HG02588 (cell line): ENCODE results near the gene PRKN.

Source experiments
- ATAC-seq: cut with Tn5 transposase; IDR thresholded peaks from one replicate; pipeline ENCODE4 v1.9.1; 2021; ENCODE audit warnings: mild to moderate bottlenecking, moderate library complexity; ENCODE audit not compliant: unreplicated experiment

The PRKN gene

DNA sequence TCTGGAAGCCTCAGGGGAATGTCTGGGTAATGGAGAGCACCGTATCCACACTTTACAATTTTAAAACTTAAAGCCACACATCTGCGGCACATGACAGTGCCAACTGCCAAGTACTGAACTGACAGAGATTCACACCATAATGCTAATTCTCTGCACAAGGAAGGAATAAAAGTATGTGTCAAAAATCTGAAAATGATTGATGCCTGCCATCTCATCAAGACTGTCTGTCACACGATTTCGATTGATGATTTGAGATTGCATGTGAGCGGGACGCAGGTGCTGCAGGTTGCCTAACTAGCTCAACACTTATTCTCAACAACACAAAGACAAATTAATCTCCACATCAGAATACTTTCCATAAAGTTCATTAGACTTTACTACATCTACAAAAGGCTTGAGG is 391.2 kb downstream of the PRKN start:
- no peak for ATAC-seq

DNA sequence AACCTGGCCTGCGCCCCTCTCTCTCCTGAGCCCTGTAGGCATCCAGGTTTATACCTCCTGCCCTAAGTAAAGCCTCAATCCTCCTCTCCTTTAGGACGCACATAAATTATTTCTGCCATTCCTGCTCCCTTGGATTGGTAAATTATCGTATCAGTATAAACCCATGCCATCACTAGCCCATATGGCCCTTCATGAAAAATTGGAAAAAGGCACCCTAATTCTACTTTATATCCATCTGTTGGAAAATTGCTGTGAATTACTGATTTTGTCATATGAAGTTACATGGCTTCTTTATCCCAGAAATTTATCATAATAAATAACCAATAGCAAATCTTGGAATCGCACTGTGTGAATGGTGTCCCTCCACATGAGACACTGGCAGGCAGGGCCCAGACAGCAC is 395.2 kb downstream of the PRKN start:
- no peak for ATAC-seq

DNA sequence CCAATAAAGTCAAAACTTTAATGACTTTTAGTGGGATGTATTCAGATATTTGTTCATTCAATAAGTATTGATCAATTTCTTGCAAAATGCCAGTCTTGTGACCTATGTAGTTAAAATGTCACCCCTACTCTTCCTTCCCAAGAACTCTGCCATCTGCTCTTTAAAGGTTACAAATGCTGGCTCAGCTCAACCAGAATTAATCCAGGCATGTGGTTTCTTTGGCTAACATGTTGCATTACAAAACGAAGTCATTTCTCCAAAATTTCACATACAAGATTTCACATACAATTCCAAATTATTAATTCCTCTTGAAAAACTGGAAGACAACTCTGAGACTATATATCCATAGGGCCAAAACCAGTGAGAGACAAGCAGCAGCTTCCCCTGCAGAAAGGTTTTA is 395.7 kb downstream of the PRKN start:
- no peak for ATAC-seq

DNA sequence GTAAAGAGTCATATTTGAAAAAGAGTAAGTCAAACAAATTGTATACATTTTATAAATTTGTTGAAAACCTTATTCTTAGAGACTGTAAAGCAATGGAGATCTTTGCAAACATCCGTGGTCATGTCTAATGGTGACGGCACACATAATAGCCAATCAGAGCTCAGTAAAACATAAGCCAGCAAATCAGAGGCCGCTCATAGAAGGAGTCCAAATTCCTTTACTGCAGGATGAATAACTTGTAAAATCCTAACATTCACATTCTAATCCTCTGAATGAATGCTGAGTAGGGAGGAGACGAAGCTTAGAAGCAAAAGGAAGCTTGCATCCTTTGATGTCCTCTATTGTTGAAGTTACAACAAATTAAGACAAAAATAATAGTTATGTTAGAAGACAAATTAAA is 401.7 kb downstream of the PRKN start:
- no peak for ATAC-seq

DNA sequence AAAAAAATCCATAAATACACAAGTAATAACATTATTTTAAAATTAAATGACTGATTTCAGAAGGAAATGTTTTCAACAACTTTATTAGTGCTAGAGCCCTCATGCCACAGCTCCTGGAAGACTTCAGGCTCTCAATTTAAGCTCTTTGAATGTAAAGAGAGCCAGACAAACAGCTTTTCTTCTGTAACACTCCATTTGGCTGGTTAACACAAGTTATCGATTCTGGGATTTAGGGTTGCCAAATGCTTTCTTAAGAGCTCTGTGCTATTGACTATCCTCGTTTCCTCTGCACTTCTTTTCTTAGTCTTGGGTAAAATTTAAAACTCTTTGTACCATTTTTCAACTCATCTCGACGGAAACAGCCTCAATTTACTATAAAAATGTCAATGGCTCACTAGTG is 402.5 kb downstream of the PRKN start:
- no peak for ATAC-seq

DNA sequence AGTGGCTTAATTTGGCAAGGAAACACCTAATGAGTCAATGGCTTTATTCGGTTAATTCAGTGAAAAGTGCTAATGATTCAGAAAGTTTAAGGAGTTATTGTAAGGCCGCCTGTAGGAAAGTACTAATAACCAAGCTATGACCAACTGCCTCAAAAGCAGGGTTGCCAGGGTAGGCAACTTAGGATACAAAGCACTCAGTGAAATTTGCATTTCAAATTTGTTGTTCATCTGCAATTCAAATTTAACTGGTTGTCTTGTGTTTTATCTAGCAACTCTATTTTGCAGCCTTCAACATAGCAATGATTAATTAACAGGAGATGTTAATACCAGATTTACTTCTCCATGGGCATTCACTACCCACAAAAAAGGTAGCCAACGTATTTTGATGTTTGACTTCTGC is 412.3 kb downstream of the PRKN start:
- ATAC-seq: no peak

DNA sequence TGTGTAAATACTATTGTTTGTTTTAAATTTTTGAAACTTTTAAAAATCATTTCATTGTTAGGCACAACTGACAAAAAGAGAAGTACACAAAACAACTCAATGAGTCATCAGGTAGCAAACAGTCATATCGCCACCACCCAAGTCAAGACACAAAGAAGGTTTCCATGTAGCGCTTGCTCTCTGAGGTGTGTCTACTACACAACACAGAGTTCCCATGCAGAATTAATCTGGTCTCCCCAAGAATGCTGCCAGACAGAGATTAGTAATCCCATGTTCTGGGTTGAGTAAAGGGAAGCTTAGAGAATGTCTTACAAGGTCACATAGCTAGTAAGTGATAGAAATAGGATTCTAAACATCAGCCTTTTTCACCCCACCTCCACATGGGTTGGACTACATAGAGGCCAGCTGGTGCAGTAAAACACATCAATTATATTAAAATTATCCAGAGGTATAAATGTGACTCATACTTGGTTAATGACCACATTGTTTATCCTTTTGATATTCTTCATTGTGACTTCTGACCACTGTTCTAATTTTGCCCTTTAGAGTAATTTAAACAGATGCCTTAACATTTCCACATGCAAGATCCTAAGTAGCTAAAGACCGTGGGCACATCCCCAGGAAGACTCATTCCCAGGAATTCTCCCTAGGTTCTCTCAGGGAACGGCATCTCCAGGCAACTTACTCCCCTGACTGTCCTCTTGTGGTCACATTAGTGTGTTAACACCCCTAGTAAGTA is 413.5 kb downstream of the PRKN start:
- no peak for ATAC-seq

DNA sequence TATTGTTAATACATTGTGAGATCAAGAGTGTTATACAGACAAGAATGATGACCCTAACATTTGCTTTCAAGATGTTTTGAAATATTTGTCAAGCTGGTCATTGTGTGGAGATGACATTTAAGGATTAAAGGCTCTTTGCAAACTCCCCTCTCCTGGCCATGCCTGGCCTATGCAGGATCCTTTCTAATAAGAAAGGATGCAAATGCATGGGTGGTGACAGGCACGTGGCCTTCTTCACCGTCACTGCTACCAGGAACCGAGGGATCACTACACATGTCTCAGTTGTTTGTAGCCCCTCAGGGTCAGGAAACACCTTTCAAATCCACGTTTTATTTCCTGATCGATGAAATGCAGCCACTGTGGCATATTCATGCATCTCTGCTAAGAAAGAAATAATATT is 419.7 kb downstream of the PRKN start:
- ATAC-seq: no peak

DNA sequence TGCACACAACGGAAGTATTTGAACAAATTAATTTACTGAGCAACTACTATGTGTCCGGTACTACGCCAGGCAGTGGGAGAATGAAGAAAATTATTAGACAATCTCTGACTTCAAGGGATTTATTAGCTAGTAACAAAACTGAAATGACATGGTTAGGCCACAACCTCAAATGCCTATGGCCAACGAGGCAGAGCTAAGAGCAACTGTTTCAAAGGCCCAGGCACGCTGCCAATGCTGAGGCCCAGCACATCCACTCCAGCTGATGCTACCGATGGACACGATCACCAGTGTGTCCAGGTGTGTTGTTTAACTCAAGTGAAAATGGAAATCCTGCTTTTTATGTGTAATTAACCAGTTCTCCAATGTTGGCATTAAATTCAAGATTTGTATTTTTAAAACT is 420.9 kb downstream of the PRKN start:
- no peak for ATAC-seq

DNA sequence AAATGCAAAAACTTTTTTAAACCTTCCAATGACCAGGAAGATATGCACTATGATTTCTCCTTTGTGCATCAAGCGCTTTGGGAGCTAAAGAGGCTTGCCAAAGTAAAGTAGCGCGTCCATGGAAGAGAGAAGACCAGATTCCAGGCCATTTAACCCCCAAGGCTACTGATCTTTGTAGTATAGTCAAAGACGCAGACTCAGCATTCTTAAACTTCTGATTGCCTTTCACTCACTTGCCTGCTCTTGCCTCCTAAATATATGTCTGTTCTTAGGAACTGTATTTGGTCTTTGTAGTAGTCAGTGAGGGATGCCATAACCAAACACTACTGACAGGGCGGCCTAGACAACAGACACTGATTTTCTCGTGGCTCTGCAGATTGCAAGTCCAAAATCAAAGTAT is 426.4 kb downstream of the PRKN start:
- no peak for ATAC-seq

DNA sequence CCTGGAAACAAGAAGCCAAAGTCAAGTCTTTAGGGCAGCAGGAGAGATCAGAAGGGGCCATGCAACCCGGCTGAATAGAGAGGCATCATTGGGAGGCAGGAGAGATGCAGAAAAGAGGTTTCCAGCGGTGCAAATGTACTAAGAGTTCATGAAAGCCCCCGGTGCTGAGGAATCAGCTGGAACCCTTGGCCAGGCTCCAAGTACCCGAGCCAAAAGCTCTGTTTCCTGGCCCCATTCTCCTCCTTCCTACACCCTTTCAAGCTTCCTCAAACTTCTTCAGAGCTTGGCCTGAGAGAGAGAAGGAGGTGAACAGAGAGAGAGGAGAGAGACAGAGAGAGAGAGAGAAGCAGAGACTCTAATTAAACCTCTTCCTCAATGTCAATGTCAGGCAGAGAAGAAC is 433.5 kb downstream of the PRKN start:
- no peak for ATAC-seq

DNA sequence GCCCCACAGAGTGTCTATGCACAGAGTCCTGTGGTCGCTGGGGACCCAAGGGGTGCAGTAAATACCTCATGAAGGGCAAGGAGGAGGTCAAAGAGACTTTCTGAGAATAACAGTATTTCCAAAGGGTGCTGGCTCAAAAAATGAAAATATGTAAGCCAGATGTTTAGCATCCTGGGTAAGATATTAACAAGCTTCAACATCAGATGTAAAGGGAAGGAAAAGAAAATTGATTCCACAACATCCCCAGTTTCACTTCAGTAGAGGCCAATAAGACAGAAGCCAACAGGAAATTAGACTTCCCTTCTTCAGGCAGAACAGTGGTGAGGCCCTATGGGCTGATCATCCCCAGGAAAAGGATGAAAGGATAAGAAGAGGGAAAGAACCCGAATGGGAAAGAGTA is 434.7 kb downstream of the PRKN start:
- no peak for ATAC-seq

DNA sequence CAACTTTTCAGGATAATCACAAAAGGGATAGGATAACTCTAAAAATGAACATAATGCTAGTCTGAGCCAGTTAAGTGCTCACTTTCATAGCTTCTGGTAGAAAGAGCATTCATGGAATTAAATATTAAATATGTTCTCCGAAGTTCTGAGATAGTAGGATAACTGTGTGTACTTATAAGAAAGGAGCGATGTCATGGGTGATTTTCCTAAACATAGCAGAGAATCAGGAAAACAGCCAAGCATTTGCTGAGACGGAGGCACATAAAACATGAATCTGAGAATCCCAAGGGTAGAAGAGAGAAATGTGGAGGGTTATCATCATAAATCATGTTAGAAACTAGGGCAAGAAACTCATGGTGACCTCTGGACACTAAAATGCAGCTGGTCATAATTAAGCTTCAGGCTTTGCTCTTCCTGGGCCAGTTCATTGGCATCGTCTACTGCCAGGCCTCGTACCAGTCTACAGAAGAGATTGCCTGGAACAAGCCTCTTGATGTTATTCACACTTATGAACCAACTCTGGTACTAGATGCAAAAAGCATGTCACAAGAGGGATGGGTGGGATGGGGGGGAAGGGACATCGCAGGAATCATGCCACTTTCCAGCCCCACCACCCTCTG is 436.6 kb downstream of the PRKN start:
- no peak for ATAC-seq

DNA sequence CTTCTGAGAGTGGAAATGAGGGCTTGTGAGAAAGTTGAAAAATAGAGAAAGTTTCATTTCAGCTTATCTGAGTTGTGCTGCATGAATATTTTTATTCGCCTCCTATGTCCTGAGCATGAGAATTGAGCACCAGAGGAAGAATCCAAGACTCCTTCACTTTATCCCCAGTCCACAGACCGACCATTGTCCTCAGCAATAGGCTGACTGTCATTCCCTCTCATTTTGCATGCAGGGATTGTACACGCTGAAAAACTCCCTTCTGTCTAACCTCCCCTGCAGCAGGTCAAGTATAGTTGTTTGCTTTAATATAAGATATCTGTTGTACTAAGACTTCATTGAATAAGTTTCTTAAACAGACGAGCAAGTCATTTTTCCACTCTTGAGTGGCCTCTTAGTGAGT is 437.6 kb downstream of the PRKN start:
- no peak for ATAC-seq

DNA sequence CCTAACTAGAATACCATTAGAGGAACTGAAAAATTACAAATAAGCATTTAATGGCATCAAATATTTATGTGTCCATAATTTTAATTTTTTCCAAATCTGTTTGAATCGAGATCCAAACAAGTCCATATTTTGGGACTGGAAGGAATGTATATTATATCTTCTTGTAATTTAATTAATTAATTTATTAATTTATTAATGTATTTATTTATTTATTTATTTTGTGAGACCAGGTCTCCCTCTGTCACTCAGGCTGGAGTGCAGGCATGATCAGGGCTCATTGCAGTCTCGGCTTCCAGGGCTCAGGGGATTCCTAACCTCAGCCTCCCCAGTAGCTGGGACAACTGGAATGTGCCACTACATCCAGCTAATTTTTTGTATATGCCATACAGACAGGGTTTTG is 453.6 kb downstream of the PRKN start:
- no peak for ATAC-seq

DNA sequence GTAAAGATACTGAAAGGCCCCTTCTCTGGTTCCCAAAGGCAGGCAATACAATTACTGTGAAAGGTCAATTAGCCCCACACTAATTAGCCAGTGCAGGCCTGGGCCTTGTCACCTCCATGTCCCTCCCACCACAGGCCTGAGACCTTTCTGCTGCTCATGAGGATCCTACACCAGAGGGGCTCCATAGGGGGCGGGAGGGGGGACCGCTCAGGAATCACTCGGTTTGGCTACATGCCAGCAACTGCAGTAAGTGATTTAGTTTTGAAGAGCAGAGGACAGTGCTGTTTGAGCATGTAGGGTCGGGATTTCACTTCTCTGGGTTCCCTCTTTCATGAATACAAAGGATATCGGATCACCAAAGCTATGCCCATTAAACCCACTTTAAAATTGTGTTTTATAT is 455.6 kb downstream of the PRKN start:
- no peak for ATAC-seq

DNA sequence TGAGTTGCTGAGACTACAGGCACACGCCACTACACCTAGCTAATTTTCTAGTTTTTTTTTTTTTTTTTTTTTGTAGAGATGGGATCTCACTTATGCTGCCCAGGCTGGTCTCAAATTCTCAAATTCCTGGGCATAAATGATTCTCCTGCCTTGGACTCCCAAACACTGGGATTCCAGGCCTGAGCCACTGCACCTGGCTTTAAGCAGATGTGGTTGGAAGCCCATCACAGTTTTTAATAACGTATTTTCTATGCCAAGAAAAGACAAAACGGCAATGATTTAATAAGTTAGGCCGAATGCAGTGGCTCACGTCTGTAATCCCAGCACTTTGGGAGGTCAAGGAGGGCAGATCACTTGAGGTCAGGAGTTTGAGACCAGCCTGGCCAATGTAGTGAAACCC is 456.6 kb downstream of the PRKN start:
- no peak for ATAC-seq

DNA sequence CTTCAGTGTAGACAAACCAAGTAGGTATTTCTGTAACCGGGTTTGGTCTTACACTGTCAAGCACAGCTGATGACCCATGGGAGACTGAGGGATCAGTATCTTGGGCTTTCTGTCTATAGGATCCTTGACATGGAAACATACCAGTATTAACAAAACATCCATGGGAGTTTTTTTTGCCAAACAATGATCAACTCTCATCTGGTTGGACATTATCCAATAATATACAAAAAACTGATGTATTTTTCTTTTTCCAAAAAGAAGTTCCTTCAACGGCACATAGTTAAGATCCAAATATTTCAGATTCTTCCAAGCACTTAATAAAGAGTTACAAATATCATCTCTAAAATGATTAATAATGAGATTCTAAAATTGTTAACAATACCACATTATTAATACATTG is 459.9 kb downstream of the PRKN start:
- no peak for ATAC-seq

DNA sequence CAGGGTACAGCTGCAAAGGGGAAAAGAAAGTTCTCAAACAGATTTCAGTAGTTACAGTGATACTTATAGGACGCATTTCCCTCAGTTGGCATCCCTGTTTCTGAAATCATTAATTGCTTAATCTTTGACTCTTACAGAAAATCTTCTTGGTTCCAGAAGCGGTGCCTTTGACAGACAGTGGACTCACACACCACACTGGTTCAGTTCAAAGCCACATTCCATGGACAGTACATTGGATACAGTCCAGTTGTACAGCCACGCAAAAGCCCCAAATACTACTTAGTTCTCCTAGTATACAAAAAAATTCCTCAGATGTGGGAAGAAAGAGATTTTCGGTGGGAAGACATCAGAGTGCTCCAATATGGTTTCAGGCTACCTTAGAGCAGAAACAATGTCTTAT is 460.4 kb downstream of the PRKN start:
- ATAC-seq: no peak

DNA sequence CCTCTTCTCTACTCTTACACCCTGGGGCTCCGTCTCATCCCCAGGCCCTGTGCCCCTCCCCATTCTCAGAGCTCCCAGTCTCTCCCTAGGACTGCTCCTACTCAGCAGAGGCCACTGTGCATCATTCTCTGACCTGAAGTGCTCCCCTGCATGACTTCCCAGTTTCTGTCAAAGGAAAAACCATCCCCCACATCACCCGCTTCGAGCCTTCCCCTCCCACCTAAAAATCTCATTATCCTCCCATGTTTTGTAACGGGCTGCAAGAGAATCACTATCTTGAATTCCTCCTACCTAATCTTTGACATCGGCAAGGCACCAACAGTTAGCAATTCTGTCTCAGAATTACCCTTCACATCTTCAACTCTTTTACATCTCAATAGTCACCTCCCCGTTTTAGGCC is 463.0 kb downstream of the PRKN start:
- ATAC-seq: no peak

DNA sequence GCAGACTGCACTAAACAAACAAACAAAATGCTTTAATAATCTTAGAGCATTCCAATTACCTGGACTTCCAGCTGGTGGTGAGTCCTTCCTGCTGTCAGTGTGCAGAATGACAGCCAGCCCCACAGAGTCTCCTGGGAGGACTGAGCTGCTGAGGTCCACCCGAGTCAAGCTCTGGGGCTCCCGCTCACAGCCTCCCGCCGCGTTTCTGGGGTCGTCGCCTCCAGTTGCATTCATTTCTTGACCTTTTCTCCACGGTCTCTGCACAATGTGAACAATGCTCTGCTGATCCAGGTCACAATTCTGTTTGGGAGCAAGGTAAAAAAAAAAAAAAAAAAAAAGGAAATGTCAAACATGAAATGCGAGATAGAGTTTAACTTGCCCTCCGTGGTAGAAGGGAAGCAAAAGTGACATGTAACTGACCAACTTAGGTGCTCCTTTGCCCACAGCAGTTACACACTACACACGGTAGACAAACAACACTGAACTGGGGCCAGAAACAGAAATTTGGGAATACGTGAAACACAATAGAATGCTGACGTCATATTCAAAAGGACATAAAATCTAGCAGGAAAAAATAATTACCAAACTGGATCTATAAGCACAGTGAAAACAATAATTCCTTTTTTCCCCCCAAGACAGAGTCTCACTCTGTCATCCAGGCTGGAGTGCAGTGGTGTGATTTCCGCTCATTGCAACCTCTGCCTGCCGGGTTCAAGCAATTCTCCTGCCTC is 464.9 kb downstream of the PRKN start:
- ATAC-seq: no peak

DNA sequence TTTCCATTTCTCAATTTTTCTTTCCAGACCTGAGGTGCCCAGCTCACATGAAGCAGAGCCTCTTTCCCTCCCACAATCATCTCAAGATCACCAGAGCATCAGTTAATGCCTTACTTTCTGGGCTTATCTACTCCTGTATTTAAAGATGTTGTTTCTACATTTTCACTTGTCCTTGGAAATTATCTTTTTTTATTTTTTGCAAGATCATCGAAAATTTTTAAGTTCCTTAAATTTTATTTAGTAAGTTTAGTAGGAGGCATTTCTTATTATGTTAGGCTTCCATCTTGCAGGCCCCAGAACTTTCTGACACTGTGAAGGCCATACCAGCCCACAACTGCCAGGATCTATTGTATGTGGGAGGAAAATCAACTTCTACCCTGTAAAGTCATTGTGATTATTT is 466.0 kb downstream of the PRKN start:
- no peak for ATAC-seq
